GM21528 (cell line): Measurements from ENCODE around the gene PLCG2.
"Not testable (repeated sequence)": the region's sequence is repeated elsewhere in the genome, so short reads cannot be mapped to it uniquely, and the experiment has no call there.

Experiments
- ATAC-seq: cut with Tn5 transposase; IDR thresholded peaks from one replicate; pipeline ENCODE4 v1.9.1; 2021; ENCODE audit warnings: mild to moderate bottlenecking, moderate library complexity; ENCODE audit not compliant: unreplicated experiment, low FRiP score

The PLCG2 gene

DNA sequence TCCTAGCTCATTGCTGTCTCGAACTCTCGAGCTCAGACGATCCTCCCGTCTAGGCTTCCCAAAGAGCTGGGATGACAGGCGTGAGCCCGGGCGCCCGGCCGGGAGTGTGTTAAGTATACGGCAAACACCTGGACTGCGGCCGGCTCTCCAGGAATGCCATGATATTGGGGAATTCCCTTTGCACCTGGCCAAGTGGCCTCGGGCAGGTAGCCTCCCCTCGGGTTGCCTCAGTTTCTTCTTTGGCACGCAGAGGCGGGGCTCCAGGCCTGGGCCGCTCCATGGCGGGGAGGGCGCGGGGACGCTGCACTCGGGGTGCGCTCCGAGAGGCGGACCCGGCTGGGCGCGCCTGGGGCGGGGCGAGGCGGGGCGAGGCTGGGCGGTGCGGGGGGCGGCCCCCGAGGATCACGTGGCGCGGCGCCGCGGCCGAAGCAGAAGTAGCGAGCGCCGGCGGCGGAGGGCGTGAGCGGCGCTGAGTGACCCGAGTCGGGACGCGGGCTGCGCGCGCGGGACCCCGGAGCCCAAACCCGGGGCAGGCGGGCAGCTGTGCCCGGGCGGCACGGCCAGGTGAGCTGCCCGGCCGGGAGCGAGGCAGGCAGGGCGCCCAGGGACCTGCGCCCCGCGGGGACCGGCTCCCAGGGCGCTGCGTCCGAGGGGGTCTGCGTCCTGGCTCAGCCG is at the start of gene PLCG2:
TSS of gene PLCG2 (plus strand) at position 431 of the 675 bp plus-strand sequence. CDS start 6,699 bp downstream, outside the sequence.
- ATAC-seq, result peak; percentile 79

DNA sequence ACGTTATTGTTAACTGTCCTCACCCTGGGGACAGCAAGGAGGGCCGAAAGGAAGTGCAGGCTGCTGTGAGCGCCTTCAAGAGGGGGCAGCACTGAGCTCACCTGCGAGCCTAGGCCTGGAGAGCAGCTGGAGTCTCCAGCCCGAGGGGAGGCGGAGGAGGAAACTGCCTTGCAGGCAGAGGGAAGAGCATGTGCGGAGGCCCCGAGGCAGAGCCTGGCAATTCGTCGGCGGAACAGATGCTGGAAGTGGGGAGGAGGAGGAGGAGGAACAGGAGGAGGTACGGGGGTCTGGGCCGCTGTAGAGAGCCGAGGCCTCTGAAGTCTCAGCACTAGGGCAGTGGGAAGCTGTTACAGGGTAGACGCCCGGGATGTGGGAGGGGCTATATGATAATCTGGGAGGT is 49.6 kb upstream of the PLCG2 start:
- no peak for ATAC-seq

DNA sequence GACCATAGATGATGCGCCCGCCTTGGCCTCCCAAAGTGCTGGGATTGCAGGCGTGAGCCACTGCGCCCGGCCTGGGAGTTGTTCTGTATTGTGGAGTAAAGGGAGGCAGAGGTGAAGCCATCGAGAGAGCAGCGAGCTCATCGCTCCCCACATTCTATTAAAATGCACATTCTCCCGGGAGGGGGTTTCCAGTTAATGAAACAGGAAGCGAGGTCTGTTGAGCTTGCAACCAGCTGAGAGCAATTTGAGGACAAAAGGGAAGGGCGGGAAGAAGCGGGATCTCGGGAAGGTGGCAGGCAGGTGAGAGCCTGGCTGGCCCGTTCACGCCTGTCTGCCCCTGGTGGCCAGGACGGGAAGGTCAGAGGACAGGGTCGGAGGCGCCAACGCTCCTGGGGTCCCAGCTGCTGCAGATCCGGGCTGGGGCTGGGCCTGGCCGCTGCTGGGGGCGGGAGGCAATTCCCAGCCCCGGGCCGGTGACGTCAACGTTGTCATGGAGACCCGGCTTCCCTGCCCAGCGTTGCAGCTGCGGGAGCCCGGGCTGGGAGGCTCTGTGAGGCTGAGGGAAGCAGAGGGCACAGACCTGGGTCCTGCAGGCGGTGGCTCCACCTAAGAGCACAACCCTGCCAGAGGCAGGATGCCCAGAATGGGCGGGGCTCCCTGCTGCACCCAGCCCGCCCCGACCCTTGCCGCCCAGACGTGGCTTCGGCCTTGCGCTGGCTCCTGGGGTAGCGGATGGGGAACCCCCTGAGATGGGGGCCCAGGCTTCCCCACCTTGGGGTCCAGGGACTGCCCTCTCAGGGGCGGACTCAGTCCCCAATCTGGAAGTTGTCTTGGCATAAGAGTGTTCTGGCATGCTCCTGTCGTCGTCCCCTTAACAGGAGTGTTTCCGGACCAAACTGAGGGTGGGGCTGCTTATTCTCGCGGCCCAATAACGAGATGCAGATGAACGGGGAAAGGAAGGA is 48.7 kb upstream of the PLCG2 start:
- peak; percentile 77 for ATAC-seq

DNA sequence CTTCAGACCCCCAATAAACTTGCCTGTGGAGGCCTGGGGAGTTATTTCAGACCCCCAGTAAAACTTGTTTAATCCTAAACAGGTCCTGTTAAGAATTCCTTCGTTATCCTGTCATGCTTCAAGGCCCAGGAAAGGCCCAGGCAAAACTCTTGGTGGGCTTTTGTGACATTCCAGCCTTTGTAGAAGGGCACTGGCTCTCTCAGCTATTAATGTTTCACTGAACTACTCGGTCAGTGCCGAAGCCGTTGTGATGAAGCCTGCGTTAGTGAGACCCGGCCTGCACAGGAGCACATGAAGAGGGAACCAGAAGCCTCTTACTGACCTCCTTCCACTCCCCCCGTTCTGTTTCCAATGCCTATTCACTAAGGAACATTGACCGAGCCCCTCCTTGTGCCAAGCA is 47.4 kb upstream of the PLCG2 start:
- no peak for ATAC-seq

DNA sequence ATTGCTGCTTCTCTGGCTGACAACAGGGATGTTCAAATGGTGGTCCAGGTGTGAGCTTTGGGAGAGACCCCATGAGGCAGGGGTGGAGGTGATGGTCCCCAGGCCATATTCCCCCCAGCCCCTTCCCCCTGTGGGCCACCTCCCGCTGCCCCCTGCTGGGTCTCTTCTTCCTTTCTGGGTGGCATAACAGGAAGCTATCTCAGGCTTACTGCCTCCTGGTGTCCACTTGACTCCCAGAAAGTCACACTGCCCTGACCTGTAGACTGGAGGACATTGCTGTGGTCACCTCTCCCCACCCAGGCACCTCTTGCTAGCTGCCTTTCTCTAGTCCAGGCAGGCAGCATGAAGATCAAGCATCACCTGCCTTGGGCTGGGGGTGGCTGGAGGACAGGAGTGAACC is 46.4 kb upstream of the PLCG2 start:
- no peak for ATAC-seq

DNA sequence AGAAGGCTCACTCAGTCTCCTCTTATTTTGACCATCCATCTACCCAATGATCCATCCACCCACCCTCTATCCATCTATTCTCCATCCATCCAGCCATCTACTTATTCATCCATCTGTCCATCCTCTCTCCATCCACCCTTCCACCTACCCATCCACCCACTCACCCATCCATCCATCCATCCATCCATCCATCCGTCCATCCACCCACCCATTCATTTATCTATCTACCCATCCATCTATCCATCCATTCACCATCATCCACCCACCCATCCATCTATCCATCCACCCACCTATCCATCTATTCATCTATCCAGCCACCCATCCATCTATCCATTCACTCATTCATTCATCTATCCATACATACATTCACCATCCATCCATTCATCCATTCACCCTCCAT is 45.8 kb upstream of the PLCG2 start:
- no peak for ATAC-seq

DNA sequence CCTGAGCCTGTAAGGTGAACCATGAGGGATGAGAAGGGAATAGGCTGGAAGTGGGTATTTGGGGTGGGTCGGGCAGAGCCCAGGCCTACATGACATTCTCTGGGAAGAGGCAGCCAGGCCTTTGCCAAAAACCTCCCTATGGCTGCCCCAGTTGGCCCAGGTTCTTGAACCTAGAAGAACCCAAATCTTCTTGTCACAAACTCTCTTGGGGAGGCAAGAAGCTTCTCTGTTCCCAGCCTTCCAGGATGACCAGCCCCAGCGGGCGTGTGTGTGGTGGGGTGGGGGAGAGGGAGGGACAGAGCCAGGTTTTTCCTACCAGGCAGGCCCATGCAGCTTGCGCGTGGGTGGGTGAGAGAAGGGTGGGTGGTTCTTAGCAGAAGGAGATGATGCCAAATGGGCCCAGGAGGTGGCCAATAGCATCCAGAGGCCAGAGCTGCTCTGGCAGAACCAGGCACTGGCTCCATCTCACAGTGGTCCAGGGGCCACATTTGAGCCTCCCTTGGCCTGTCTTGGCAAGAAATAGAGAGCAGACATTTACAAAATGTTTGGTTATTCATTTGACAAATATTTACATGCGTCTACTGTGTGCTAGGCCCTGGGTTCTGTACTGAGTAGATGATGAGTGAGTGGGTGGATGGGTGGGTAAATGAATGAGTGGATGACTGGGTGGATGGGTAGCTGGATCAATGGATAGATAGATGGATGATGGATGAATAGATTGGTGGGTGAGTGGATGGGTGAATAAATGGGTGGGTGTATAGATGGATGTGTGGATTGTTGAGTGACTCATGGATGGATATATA is 44.3 kb upstream of the PLCG2 start:
- no peak for ATAC-seq

DNA sequence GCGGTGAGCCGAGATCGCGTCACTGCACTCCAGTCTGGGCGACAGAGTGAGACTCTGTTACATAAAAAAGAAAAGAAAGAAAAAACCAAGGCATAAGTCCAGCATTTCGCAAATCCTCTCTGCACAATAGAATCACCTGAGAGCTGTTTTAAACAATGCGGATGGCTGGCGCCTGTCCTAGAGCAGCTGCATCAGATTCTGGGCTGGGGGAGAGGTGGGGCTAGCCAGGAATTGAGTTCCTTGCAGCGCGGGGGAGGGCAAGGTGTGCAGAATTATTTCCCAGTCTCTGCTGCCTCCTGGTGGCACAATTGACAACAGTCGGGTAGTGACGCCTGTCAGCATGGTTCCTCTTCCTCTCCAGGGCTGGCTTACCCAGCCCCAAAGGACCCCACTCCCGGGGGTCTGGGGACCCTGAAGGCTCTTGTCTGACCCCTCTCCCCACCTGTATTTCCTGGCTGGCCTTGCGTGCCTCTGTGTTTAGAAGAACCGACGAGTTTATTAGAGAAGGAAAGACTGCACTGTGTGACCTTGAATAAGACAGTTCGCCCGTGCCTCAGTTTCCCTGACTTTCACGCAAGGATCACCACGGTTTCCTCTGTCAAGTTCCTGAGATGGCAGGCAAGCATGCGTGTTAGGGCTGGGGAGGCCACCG is 41.1 kb upstream of the PLCG2 start:
- ATAC-seq, result peak; percentile 56

DNA sequence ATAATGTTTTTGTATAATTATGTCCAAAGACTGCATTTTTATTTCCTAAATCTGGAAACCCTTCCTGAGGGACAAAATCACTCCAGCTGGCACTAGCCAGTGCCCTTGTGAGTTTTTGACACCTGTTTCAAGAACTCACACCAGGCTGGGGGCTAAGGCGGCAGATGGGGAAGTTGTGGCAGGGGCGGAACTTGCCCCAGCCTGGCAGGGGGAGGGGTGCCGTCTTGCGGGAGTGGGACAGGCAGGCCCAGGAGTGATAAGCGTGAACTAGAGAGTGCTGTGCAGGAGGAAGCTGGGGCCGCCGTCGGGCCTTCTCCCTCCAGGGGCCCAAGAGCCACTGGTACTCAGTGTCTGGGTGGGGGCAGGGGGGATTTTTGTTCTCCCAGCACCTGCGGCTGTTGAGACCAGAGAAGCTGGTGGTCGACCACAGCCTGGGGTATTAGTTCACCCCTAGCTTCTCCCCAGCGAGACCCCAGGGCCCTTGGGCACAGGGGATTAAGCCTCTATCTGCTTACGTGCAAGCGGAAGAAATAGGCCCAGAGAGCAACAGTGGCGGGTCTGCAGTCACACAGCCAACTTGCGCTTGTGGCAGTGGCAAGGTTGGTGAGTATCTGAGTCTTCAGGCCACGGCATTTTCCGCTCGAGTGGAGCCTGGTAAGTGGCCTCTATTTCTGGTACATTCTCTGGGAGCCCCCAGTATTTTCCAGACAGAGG is 40.2 kb upstream of the PLCG2 start:
- ATAC-seq, result peak; percentile 33

DNA sequence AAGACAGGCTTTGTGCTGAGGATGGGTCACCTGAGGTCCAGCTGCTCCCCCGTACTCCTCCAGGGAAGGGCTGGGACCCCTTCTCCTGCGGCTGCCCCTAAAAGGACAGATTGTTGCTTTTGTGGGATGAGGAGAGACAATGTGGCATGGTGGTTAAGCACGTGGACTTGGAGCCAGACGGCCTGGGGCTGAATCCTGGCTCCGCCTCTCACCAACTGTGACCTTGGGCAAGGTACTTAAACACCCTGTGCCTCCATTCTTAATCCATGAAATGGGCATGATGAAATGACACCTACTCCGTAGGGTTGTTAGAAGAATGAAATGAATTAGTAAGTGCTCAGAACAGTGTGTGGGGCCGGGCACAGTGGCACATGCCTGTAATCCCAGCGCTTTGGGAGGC is 39.6 kb upstream of the PLCG2 start:
- no peak for ATAC-seq

DNA sequence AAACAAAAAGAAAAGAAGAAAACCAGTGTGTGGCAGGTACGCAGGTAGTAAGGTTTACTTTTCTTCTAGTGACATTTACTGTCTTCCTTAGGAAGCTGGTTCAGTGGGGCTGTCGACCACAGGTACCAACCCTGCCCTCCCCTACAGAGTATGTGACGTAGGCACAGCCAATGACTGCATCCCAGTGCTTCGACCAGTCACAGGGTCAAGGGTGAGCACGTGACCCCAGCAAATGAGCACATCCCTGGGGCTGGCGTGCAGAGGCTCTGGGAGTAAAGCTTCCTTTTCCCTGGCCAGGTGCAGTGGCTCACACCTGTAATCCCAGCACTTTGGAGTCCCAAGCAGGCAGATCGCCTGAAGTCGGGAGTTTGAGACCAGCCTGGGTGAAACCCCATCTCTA is 38.9 kb upstream of the PLCG2 start:
- peak; percentile 56 for ATAC-seq

DNA sequence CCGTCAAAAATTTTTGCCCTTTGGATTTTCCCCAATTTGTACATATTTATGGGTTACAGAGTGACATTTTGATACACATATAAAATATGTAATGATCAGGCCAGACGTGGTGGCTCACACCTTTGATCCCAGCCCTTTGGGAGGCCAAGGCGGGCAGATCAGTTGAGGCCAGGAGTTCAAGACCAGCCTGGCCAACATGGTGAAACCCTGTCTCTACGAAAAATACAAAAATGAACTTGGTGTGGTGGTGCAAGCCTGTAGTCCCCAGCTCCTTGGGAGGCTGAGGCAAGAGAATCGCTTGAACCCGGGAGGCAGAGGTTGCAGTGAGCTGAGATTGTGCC is 37.7 kb upstream of the PLCG2 start:
- not testable (repeated sequence) for ATAC-seq

DNA sequence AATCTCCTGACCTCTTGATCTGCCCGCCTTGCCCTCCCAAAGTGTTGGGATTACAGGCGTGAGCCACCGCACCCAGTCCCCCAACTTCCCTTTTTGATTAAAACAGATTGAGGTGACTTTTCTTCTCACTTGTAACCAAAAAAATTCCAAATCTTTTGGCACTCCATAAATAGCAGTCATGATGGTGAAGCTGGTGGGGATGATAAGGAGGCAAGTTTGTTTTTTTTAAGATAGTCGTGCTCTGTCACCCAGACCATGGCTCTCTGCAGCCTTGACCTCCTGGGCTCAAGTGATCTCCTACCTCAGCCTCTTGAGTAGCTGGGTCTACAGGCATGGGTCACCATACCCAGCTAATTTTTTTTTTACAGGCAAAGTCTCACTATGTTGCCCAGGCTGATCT is 34.7 kb upstream of the PLCG2 start:
- no peak for ATAC-seq

DNA sequence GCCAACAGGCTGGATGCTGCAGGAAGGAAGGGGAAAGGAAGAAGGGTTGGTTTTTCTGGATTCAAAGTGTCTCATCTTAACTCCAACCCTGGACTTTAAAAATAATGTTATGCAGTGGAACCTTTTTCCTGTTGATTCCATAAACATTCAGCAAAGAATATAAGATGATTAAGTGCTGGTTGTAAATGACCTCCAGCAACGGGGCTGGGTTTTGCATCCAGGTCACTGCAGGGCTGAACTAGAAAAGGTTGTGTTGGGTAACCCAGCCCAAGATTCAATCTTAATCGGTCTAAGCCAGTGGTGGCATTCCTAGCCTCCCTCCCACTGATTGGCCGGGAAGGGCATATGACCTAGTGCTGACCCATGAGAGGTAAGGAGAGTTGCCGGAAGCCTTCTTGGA is 34.2 kb upstream of the PLCG2 start:
- no peak for ATAC-seq

DNA sequence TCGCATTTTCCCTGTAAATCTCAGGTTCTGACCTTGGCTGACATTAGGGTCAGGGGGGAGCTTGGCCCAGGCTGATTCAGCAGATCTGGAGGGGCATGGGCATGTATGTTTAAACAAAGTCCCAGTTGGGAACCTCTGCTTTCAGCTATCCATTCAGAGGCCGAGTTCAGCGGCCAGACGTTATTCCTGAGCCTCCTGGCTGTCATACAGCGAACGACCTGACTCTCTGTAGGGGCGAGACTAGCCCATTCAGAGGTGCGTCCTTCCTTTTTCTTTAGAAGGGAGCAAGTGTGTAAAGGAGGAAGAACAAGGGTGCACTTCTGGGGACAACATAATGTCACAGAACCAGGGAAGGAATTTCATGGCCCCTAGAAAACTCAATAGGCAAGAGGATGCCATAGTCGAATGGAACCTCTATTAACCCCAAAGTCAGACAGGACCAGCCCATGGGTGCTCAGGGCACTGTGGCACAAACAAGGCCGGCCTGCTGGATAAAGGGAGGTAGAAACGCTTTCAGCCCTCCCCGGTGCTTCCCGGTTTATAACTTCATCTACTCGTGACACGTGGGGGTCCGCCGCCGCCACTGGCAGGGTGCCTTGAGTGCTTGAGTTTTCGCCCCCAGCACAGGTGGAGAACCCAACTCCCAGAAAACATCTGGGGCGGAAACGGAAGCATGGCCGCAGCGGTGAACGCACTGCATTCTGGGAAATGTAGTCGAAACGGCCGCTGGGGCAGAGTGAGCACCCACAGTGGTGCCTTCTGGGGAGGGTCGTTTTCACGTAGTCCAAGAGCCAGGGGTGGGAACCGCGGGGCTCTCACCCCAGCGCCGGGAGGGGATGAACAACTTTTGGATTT is 33.2 kb upstream of the PLCG2 start:
- ATAC-seq, result peak; percentile 64

DNA sequence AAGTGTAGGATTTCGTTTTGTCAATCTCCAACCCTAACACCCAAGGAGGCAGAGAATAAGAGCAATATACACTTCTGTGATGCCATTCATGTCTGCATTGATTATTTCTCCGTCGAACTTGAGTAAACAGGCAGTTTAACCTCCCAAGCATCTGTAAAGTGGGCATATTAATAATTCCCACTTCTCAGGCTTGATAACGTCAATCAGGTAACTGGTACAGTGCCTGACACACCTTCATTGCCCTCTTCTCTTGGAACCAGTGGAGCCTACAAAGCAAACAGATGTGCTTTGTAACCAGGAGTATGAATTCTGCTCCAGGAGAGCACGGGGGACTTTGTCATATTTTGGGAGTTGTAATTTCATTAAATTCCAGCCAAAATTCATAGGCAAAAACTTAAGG is 32.5 kb upstream of the PLCG2 start:
- ATAC-seq, result no peak

DNA sequence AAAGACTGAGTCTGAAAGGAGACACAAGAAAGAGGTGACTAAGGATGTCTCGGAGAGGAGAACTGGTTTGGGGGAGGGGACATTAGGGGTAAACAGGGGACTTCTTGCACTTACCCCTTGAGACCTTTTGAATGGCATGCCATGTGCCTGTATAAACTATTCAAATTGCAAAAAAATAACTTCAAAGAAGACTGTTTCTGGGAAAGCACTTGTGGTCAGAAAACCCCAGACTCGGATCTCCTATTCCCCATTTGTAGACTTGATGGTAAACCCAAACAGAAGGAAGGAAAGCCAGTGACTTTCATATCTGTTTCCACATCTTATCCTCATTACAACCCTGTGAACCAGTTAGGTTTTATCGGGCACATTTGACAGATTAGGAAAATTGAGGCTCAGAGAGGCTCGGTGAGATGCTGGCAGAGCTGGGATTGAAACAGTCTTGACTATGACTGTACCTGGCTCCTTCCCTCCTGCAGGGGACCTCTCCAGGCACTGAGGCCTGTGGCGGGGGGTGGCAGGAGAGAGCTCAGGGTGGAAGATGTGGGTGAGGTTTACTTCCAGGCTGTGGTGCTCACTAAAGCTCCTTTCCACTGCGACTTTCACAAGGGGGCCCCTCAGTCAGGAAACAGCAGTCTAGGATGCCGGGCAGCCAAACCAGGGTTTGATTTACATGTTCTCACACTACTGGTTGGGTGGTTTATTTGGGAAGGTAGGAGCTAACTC is 30.5 kb upstream of the PLCG2 start:
- ATAC-seq, result no peak

DNA sequence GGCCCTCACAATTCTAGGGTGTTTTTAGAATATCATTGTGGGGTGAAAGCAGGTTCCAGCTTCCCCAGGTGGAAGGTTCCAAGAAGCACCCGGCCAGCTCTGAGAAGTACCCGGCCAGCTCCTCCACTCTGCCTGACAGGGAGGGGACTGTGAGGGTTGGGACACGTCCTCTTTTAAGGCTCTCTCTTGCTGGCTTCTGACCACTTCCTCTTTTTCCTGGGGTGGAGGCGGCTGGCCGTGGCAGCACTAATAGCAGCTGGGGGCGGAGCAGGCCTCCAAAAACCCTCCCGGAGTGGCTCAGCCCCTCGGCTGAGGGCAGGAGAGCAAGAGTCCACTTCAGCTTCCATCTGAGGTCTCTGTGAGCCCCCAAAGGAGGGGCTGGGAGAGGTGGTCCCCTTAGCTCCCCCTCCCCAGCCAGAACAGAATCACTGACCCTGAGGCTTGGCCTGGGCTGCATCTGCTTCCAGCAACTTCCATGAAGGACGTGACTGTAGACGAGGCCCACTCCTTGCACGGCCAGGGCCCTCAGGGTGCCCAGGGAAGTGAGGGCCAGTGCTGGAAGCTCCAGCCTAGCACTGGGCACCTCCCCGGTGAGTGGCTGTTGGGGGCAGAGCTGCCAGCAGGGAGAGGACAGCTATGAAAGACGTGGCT is 26.7 kb upstream of the PLCG2 start:
- ATAC-seq, result peak; percentile 92
